ENCODE measurements around the gene ZNF605.
A peak's percentile ranks its signal among the peaks of the same experiment; 100 is the strongest.
"Not testable (repeated sequence)": the region's sequence is repeated elsewhere in the genome, so short reads cannot be mapped to it uniquely, and the experiment has no call there.

ZNF605 gene

DNA sequence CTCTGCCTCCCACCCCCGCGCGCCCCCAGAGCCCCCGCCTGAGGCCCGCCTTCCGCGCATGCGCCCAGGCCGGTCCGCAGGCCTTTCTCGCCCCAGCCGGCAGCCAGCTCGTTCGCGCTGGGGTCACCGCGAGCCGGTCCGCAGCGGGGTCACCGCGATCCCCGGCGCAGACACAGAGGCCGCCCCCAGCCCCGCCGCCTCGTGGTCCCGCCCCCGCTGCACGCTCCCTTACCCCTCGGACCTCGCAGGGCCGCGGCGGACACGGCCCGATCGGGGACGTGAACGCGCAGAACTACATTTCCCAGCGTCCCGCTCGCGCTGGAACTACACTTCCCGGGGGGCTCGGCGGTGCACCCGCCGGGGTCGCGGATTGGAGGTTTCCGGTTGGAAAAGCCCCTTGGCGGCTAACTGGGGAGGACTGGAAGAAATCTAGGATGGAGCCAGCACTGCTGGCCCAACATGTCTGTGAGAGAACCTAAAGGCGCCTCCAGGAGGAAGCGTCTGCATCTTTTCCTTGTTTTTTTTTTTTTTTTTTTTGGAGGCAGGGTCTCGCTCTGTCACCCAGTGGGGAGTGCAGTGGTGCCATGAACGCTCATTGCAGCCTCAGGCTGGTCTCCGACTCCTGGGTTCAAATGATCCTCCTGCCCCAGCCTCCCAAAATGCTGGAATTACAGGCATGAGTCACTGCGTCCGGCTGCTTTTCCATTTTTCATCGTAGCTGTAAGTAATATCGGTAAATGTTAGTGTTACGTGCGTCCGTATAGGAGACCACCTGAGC, at the start of gene ZNF605:
ZNF605 (minus strand) TSS at position 296 of the 778 bp plus-strand sequence. CDS start 10,671 bp downstream, outside the sequence.
- peak; percentile 88 for DNase-seq (ENCODE audit: low spot score)

DNA sequence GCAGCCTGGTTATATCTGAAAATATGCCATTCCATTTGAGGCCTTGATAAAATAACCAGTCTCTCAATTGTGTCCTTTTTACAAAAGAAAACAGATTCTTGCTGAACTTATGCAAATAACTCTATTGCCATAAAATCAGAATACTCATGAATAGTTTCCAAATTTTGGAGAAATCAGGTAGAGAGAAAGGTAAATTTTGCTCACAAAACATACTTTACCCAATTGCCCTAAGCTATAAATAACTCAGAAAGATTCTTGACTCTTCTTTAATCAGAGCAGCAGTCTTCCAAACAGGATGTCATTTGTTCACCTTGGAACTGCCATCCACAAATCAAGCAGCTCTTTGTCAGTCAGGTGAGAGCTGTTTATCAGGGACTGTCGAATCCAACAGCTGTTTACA, 42.6 kb upstream of the ZNF605 start:
- DNase-seq (ENCODE audit: low spot score) = no peak

DNA sequence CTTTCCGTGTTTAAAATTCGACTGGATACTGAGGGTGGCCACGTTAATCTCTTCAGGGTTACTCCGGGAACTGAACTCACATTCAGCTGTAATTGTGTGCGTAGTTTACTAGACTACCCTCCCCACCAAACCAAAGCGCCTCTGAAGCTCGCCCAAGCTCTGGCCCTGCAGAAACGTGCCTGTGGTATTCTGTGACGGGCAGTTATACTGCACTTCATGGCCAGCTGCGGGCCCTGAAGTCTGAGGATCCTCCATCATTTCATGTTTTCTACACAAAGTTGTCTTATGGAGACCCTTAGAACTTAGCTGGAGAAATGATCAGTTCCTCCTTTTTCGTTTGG, 30.7 kb upstream of the ZNF605 start:
- no peak for DNase-seq (ENCODE audit: low spot score)

DNA sequence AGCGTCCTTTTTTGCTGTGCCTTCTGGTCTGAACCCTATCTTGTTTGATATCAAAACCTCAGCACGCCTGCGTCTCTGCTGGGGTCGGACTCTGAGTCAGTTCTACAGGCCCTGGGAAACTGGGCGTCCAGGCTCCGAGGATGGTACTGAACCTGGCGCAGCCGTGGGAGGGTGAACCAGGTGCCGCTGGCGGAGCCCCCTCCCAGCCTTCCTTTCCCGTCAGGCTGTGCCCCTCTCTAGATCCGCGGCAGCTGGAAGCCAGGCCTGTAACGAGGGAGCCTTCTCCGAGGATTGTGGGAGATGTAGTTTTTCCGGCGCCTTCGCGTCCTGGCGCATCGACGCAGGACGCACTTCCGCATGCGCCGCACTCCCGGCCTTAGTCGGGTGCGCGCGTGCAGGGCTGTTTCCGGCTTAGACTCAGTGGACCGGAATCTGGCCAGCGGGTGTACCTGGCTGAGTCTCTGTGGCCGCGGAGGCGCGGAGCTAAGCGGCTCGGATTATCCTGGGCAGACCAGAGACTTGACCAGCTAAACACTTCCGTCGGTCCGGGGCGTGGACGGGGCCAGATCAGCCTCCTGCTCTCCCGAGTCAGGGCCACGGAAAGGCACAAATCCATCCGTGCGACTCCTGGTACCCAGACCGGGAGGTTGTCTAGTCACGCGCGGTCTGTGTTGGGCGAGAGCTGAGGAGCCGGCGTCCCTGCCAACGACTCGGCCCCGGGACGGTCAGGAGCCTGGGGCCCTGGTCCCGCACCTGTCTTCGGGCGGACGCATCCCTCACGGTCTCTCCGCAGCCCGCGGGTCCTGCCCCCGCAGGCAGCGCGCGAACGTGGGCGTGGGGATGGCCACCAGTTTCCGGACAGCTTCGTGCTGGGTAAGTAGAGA, 30.1 kb upstream of the ZNF605 start, which contains the start of gene ZNF26:
ZNF26 (plus strand) TSS at position 367 of the 884 bp plus-strand sequence; CDS start at position 841, 474 bp downstream.
- peak; percentile 94 for DNase-seq (ENCODE audit: low spot score)

DNA sequence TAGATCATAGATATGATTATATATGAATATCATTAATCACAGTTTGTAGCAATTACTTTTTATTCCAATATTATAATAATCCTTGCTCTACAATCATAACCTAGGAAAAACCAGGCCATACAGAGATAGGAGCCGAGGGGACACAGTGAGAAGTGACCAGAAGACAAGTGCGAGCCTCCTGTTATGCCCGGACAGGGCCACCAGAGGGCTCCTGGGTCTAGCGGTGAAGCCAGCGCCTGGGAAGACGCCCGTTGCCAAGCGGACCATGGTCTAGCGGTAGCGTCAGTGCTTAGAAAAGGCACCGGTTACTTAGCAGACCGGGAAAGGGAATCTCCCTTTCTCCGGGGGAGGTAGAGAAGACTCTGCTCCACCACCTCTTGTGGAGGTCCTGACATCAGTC, 20.8 kb upstream of the ZNF605 start:
- DNase-seq (ENCODE audit: low spot score) = not testable (repeated sequence)

DNA sequence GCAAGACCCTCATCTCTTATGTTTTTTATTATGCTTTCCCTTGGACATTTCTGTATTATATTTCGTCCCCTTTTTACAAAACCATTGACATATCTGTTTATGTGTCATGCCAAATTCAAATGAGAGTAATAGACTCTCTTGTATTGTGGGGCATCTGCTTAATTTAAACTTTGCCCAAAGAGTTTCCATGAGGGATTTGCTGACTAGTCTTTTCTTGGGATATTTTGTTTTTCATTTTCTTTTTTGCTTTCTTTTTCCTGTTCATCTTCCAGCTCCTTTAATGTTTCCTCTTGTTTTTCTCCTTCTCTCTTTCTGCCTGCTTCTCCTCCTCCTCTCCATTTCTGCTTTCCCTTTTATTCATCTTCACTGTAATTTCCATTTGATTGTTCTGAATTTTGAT, 16.3 kb upstream of the ZNF605 start:
- no peak for DNase-seq (ENCODE audit: low spot score)

DNA sequence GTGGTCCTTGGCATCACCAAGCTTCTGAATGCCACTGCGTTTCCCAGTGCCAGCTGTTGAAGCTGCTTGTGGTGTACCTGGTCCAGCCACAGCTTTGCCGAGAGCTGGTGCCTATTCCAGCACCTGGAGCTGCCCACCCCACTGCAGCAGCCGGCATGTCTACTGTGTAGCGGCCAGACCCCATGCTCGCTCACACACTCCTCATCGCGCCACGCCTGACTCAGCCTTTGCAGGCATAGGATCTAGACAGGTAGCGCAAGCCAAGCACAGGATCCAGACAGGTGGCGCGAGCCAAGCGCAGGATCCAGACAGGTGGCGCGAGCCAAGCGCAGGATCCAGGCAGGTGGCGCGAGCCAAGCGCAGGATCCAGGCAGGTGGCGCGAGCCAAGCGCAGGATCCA, 11.6 kb upstream of the ZNF605 start:
- DNase-seq (ENCODE audit: low spot score) = no peak

DNA sequence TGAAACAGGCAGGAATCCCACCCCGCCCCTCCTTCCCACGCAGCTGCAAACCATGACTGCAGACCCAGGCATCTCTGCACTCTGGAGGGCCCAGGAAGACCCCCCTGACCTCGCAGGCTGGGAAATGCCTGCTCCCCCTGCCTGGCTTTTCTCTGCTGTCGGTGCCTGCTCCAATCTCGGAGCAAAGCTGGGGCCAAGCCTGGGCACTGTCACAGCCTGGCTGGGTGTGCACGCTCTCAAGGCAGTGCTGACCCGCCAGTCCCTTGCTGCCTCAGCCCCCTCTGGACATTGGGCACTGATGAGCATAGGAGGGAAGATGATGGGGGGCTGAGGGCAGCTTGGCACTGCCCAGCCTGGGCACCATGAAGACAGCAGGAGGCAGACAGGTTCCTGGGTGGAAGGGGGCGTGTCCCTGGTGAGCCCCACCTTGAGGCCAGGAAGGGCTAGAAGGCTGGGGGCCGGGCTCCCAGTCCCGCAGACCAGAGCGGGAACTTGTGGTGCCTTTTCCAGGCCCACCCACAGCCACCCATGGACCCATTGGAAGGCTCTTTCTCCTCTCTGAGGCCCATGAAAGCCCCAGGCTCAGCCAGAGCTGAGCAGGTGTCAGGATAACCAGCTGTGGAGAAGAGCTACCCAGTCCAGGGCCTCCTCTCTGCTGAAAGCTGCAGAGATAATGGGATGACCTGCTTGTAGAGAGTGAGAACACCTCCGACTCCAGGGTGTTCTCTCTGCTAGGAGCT, 10.7 kb upstream of the ZNF605 start:
- DNase-seq (ENCODE audit: low spot score) = no peak

DNA sequence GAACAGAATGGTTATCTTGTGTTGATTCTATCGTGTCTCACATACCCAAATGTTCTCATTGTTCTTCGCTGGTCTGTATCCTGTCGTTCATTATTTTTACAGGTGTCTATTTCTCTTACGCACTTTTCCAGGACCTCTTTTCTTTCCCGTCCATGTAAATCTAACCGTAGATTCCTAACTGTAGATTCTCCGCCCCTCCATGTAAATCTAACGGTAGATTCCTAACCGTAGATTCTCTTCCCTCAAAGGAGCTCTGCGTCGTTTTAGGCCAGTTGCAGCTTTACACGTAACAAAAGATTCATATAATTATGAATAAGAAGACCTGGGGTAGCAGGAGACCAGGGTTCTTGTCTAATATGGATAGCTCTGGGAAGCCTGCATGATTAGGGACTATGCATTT, 9.7 kb upstream of the ZNF605 start:
- no peak for DNase-seq (ENCODE audit: low spot score)

DNA sequence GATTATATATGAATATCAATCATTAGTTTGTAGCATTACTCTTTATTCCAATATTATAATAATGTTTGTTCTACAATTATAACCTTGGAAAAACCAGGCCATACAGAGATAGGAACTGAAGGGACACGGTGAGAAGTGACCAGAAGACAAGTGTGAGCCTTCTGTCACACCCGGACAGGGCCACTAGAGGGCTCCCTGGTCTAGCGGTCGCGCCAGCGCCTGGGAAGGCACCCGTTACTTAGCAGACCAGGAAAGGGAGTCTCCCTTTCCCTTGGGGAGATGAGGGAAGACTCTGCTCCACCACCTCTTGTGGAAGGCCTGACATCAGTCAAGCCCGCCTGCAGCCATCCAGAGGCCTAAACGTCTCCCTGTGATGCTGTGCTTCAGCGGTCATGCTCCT, 7.8 kb upstream of the ZNF605 start:
- DNase-seq (ENCODE audit: low spot score) = not testable (repeated sequence)

DNA sequence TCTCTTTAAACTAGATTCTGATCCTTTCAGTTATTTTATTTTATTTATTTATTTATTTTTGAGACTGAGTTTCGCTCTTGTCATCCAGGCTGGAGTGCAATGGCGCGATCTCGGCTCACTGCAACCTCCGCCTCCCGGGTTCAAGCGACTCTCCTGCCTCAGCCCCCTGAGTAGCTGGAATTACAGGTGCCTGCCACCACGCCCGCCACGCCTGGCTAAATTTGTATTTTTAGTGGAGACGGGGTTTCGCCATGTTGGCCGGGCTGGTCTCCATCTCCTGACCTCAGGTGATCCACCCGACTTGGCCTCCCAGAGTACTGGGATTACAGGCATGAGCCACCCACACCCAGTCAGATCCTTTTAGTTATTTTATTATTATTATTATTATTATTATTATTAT, 5.7 kb upstream of the ZNF605 start:
- DNase-seq (ENCODE audit: low spot score) = not testable (repeated sequence)

DNA sequence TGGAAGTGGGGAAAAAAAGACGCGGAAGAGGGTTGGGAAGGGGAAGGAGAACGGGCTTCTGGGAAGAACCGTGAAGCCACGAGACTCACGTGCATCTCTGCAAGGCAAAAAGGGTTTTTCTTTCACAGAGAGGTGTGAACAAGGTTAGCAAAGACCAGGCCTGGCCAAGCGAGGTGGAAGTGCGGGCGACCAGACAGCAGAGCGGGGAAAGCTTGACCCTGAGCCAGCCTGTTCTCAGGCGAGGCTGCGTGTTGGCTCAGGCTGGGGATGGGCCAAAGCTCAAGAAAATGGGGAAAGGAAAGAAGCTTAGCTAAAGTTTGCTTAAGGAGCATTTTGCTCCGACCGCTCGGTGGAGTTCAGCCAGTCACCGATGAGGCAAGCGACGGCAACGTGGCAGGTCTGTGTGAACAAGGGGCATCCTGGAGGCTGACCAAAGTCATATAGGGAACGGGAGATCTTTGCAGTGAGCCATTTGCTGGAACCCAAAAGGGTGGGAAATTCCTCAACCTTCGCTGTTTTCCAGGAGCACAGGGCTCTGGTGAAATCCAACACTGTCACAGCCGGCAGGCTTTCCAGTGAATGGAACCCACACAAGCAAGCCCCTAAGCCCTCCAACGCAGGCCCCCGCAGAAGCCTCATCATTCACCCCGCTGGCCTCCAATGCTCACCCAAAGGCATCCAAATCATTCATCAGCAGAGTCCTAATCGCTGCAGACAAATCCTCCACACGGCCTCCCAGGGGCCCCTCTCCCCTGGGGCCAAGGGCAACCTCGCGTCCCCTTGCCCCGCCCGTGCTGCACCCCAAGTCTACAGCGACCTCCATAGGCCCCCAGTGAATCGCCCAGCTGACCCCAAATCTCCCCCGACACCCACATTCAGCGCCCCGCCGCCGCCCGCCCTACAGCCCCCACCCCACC, 754 bp downstream of the ZNF605 start:
- peak; percentile 32 for DNase-seq (ENCODE audit: low spot score)

DNA sequence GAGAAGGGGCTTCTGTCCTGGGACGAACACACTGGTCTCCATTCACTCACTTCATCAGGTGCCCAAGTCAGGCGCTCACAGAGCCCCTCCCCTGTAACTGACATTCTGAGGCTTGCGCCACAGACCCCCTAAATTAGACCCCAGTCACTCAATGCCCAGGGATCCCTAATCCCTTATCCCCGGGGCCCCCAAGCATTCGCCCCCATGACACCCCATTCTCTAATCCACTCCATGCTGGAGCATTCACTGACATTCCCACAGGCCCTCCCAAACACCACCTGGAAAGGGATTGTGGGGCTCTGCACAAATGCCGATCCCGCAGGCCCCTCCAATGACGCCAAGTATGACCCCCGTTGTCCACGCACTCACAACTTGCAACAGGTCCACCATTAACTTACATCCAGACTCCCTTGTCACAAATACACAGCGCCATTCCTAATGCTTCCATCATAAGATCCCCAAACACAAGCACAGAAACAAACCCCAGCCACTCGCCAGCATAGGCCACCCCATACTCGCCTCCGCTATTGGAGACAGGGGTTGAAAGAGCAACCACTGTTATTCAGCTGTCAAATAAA, 1.5 kb downstream of the ZNF605 start:
- DNase-seq (ENCODE audit: low spot score) = no peak

DNA sequence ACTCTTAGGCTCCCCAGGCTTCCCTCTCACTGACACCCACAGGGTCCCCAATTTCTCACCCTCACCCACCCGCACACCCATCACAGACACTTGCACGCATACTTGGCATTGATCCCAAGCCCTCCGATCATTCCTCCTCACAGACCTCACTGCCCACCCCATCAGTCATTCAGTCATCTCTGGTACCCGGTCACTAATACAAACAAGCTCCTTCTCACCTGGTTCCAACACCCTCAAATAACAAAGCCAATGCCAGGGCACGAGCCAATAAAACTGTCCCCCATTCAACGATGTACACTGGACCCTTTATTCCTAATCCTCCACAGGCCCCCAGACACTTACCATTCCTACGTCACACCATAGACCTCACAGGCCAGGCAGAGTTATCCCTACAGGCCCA, 2.3 kb downstream of the ZNF605 start:
- no peak for DNase-seq (ENCODE audit: low spot score)

DNA sequence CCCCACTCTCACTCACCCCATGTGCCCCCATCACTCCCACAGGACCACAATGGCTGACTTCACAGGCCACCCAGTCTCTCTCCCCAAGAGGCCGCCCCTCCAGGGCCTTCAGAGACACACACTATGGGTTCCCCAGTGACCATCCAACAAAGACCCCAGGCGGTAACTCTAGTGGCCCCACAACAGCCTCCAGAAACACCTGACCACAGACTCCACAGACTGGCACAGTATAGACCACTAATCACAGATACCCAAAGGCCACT, 3.0 kb downstream of the ZNF605 start:
- DNase-seq (ENCODE audit: low spot score) = no peak

DNA sequence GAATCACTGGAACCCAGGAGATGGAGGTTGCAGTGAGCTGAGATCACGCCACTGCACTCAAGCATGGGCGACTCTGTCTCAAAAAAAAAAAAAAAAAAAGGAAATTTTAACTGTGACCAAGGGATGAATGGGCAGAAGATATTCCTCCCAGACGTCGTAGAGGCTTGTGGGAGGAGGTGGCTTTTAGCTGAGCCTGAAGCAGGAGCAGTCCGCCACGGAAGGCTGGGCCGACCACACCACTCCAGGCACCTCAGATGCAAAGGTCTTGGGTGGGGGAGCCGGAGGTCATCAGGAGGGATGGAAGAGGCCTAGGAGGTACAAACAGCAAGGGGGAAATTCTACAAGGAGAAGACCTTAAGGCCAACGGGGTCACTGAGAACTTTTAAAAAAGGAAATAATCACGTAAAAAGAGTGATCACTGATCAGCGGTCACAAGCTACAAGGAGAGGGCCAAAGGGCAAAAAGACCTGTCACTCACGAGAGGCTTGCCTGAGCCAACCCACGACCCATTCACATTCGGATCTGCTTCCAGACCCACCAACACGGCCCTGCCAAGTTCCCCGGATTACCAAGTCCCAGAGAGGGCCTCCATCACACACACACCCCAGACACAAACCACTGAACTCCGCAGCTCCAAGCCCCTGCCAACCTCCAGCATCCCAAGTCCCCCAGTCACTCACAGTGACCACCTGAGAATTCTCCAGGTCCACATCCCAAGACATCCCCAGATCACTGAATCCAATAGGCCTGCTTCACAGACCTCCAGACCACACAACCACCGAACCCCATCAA, 3.5 kb downstream of the ZNF605 start:
- DNase-seq (ENCODE audit: low spot score) = no peak

DNA sequence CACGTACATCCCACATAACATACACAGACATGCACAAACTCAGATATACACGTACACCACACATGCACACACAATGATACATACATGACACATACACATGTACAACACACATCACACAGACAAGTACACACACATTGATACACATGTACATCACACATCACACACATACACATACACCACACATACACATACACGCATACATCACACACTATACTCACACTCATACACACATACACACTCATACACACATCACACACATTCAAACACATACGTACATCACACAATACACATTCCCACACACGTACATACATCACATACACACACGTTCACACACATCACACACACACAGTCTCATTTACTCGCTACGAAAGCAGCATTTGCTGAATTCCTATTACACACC, 4.5 kb downstream of the ZNF605 start:
- no peak for DNase-seq (ENCODE audit: low spot score)

DNA sequence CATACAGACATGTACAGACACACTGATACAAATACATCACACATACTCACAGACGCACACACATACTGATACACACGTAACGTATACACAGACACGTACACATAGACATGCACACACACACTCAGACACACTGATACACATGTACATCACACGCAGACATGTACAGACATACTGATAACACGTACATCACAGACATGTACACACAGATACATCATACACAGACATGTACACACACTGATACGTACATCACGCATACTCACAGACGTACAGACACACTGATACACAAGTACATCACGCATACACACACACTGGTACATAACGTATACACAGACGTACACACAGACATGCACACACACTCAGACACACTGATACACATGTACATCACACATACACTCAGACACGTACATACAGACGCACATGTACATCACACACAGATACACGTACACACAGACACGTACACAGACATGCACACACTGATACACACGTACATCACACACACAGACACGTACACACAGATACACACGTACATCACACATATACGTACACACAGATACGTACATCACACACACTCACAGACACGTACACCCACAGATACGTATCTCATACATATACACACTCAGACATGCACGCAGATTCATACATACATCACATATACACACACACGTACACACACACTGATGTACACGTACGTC, 5.1 kb downstream of the ZNF605 start:
- no peak for DNase-seq (ENCODE audit: low spot score)

DNA sequence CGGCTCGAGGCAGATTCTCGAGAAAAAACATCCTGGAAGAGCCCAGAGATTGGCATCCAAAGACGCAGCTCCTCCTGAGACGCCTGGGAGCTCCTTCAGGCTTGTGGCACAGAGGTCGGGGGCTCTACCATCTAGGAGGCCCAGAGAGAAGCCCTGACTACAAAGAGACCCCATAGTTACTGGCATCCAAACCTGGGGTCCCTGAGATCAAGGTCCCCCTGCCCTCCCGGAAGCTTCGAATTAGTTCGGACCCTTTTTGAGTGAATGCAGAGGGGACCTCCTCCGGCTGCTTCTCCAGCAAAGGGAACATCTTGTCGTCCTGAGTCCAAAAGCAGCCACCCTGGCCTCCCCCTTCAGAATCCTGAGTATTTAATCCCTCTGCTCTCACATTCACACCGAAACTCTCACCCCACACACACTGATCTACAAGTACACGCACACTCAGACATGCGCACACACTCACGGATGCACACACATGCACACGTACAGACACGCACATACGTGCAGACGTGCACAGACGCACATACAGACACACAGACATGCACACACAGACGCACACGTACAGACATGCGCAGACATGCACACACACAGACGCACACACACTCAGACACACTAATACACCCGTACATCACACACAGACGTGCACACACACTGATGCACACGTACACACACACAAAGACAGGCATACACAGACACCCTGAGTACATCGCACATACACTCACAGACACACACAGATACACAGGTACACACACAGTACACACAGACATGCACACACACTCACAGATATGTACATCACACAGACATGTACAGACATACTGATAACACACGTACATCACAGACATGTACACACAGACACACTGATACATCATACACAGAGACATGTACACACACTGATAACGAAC, 5.9 kb downstream of the ZNF605 start:
- no peak for DNase-seq (ENCODE audit: low spot score)

Data from putamen (tissue), 1 donor.